ENCODE results near the gene DZIP3. TPM values are rescaled to one million over a fixed set of nuclear protein-coding genes. Genes with fewer than 3 reads are reported as not detected.

DZIP3 gene
- total RNA-seq, 1 experiment from 2014 or later = 22.1 TPM

DNA sequence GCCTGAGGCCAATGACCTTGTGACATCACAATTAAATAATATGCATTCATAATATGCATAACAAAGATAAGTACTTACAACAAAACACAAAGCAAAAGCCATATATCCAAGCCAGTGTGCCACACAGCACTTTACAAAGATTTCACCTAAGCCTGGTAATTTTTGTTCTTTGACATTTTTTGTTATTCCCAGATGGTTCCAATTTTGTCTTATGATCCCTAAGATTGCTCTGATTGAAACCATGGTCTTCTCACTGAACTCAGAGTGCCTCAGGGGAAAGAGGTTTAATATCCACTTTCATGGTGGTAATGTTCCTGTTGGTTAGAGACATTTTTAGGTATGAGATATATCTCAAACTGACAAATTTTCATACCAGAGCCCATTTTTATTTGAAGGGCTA is 138.6 kb downstream of the DZIP3 start:
- H3T11ph ChIP-seq (ENCODE audit: low read length) = no peak overlapping the region
- no peak overlapping the region for H2AK5ac ChIP-seq (ENCODE audit: insufficient read length, low read length)
- no peak overlapping the region for H3K27ac ChIP-seq (ENCODE audit: insufficient read length, low read depth, low read length)
- no peak overlapping the region for H4K5ac ChIP-seq (ENCODE audit: insufficient read length, low read depth, low read length)
- Mint-ChIP-seq H3K4me1 (peaks cover 4 to 7% of the 10 kb centered on the region in 2 experiments; a peak in 1 of 4 replicates), H3K27me3 (ENCODE audit: low read depth) (no peaks in the 10 kb centered on the region), H3K36me3 (ENCODE audit: insufficient read depth in 1 of 3, low read depth in 3 of 3) (no peaks in the 10 kb centered on the region), H3K9me3 (no peaks in the 10 kb centered on the region; a peak in 1 of 5 replicates), H3K4me3 (no peak overlapping the region), H3K27ac (no peak overlapping the region)
- no peak overlapping the region for H2BK15ac ChIP-seq (ENCODE audit: low read depth, low read length)
- H4K8ac ChIP-seq (replicated peaks; ENCODE audit: insufficient read length, low read depth, low read length) = no peak overlapping the region
- no peak overlapping the region for H2BK12ac ChIP-seq (ENCODE audit: insufficient read length, low read depth, low read length)
- no peaks in the 10 kb centered on the region for H3K79me1 ChIP-seq (ENCODE audit: insufficient read depth, low read depth, low read length, poor library complexity, severe bottlenecking)
- no peaks in the 10 kb centered on the region for H4K20me1 ChIP-seq (ENCODE audit: control insufficient read depth, insufficient read depth, insufficient read length)
- H3K18ac ChIP-seq (ENCODE audit: insufficient read length, low read depth, low read length) = no peak overlapping the region
- H3K4ac ChIP-seq (ENCODE audit: low read depth, low read length) = no peak overlapping the region
- no peaks in the 10 kb centered on the region for H3K9me3 ChIP-seq (ENCODE audit: control insufficient read depth, low read depth, low read length)
- no peak overlapping the region for H3K14ac ChIP-seq (ENCODE audit: insufficient read depth, low read length)
- no peak overlapping the region for H4K91ac ChIP-seq (ENCODE audit: insufficient read length, low read depth, low read length)
- no peak overlapping the region for H2BK20ac ChIP-seq (ENCODE audit: low read depth, low read length, poor library complexity, severe bottlenecking)
- H3K56ac ChIP-seq (ENCODE audit: insufficient read length, low read depth, low read length) = no peak overlapping the region
- H3K4me2 ChIP-seq (ENCODE audit: insufficient read depth, insufficient read length, low read length) = no peak overlapping the region
- H2BK120ac ChIP-seq (ENCODE audit: low read depth, low read length, poor library complexity, severe bottlenecking) = no peak overlapping the region
- H3K27me3 ChIP-seq (ENCODE audit: insufficient read depth, low read length) = no peaks in the 10 kb centered on the region
- H2AFZ ChIP-seq (ENCODE audit: low read length) = no peak overlapping the region
- H3K4me1 ChIP-seq (ENCODE audit: insufficient read depth, low read length) = no peaks in the 10 kb centered on the region; the same call in 1 of the 2 replicates
- no peak overlapping the region for H2BK5ac ChIP-seq (ENCODE audit: insufficient read length, low read length)
- no peaks in the 10 kb centered on the region for H3K79me2 ChIP-seq (ENCODE audit: insufficient read depth, low read length)
- TF ChIP-seq, protein P1, sequence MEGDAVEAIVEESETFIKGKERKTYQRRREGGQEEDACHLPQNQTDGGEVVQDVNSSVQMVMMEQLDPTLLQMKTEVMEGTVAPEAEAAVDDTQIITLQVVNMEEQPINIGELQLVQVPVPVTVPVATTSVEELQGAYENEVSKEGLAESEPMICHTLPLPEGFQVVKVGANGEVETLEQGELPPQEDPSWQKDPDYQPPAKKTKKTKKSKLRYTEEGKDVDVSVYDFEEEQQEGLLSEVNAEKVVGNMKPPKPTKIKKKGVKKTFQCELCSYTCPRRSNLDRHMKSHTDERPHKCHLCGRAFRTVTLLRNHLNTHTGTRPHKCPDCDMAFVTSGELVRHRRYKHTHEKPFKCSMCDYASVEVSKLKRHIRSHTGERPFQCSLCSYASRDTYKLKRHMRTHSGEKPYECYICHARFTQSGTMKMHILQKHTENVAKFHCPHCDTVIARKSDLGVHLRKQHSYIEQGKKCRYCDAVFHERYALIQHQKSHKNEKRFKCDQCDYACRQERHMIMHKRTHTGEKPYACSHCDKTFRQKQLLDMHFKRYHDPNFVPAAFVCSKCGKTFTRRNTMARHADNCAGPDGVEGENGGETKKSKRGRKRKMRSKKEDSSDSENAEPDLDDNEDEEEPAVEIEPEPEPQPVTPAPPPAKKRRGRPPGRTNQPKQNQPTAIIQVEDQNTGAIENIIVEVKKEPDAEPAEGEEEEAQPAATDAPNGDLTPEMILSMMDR (conservative IDR thresholded peaks at IDR 0.05) = no peak
- no peak overlapping the region for H3K9ac ChIP-seq (ENCODE audit: extremely low read depth, insufficient read length, low read length)
- no peak for DNase-seq
- H3K23ac ChIP-seq (ENCODE audit: insufficient read length, low read depth, low read length) = no peak overlapping the region
- no peaks in the 10 kb centered on the region for H3K23me2 ChIP-seq (ENCODE audit: insufficient read length, low read depth, low read length, poor library complexity, severe bottlenecking)

Measured in H9 (cell line).